ENCODE results near the gene NCOA3.

The NCOA3 gene

DNA sequence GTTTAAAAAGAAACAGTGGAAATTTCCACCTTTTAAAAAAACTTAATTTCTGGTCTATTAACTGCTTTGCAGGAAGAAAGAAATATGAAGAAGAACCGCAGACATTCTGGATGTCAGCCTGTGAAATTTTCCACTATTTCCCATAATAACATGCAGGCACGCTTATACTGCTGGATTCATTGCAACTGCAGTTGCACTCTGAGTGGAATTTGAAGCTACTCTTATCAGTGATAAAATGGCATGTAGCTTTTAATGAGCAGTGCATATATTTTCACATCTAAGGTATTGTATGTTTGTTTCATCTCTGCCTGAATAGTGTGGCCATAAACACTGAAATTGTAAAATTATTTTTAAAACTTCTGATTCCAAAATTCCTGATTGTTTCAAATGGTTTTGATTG lies 28.2 kb downstream of the NCOA3 start:
- no peak for TF ChIP-seq ZNF274 (IDR thresholded peaks at IDR 0.05; ENCODE audit: low read depth, low read length)
- H3K4me3 ChIP-seq (ENCODE audit: low read length): no peak overlapping the region

DNA sequence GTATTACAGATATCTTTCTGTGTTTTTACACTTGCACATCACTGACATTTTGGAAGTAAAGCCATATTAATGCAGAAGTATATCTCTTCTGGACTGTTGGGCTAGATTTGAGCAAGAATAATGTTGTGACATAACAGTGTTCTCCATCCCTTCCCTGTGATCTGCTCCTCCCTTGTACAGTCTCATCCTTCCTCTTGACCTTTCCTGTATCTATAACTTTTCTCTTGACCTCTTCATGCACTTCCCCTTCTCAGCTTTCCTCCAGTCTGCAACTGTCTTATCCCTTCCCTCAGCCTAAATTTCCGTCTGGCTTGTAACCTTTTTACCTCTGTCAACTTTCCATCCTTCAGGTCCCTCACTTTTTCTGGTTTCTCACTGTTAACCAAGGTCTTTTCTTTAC lies 29.8 kb downstream of the NCOA3 start:
- H3K4me3 ChIP-seq (ENCODE audit: low read length): no peak overlapping the region
- no peak for TF ChIP-seq ZNF274 (IDR thresholded peaks at IDR 0.05; ENCODE audit: low read depth, low read length)

DNA sequence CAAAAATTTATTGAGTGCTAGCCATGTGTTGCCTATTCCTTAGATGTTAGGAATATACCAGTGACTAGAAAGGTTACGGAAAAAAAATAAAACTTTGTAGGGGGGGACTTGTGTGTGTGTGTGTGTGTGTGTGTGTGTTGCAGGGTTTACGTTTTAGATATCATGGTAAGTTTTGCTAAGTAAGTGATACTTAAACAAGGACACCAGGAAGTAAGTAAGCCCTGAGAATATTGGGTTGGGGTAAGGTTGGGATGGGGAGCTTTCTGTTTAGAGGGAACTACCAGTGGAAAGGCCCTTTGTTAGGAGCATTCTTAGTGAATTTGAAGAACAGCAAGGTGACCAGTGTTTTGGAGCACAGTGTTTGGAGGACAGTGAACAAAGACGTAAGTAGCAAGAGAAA lies 30.3 kb downstream of the NCOA3 start:
- no peak overlapping the region for H3K4me3 ChIP-seq (ENCODE audit: low read length)
- no peak for TF ChIP-seq ZNF274 (IDR thresholded peaks at IDR 0.05; ENCODE audit: low read depth, low read length)

DNA sequence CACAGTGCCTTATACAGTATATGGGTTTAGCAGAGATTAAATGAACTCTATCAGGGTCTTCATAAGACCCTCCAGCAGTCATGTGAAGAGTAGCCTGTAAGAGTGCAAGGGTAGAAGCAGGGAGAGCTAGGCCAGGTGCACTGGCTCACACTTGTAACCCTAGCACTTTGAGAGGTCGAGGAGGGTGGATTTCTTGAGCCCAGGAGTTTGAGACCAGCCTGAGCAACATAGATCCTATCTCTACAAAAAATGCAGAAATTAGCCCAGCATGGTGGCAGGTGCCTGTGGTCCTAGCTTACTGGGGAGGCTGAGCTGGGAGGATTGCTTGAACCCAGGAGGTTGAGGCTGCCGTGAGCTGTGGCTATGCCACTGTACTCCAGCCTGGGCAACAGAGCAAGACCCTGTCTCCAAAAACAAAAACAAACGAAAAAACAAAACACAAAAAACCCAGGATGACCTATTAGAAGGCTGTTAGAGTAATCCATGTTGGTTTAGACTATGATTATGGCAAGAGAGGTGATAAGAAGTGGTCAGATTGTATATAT lies 31.9 kb downstream of the NCOA3 start:
- TF ChIP-seq ZNF274 (IDR thresholded peaks at IDR 0.05; ENCODE audit: low read depth, low read length): no peak
- H3K4me3 ChIP-seq (ENCODE audit: low read length): no peak overlapping the region

DNA sequence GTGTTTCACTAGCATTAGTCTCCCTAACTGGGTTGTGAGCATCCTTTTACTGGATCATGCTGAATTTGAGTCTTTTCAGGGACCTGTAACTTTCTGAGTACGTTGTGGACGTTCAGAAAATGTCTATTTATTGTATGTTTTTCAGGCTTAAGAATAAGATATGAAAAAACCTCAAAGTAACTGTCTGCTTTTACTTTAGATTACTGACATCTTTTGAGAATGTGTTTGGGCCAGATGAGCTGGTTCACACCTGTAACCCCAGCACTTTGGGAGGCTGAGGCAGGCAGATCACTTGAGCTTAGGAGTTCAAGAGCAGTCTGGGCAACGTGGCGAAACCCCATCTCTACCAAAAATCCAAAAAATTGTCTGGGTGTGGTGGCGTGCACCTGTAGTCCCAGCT lies 32.7 kb downstream of the NCOA3 start:
- TF ChIP-seq ZNF274 (IDR thresholded peaks at IDR 0.05; ENCODE audit: low read depth, low read length): no peak
- H3K4me3 ChIP-seq (ENCODE audit: low read length): no peak overlapping the region

DNA sequence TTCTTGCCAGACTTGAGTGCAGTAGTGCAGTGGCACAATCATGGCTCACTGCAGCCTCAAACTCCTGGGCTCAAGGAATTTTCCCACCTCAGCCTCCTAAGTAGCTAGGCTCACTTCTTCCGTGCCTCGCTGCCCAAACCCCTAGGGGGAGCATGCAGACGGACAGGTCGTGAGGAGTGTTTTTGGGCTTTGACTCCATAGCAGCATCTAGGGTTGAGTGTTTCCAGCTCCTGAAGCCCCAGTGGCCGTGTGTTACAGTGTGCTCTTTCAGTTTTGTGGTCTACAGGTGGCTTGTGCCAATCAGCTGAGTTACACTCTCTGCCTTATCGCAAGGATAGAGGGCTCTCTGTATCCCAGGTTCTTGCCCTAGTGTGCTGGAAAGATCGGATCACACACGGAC lies 33.4 kb downstream of the NCOA3 start:
- no peak overlapping the region for H3K4me3 ChIP-seq (ENCODE audit: low read length)
- no peak for TF ChIP-seq ZNF274 (IDR thresholded peaks at IDR 0.05; ENCODE audit: low read depth, low read length)

DNA sequence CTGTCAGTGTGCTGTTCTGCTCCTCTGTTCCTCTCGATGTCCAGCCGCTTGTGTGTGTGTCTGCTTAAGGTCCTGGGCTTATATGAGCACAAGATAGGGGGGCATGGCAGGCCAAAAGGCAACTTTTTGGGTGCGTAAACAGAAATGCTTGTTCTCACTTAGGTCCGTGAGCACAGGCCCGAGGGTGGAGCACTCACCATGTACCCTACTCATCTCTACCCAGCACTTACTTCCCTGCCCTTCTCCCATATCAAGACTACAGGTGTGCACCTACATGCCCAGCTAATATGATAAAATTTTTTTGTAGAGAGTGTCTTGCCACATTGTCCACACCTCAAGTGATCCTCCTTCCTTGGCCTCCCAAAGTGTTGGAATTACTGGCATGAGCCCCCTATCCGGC lies 34.3 kb downstream of the NCOA3 start:
- no peak overlapping the region for H3K4me3 ChIP-seq (ENCODE audit: low read length)
- no peak for TF ChIP-seq ZNF274 (IDR thresholded peaks at IDR 0.05; ENCODE audit: low read depth, low read length)

DNA sequence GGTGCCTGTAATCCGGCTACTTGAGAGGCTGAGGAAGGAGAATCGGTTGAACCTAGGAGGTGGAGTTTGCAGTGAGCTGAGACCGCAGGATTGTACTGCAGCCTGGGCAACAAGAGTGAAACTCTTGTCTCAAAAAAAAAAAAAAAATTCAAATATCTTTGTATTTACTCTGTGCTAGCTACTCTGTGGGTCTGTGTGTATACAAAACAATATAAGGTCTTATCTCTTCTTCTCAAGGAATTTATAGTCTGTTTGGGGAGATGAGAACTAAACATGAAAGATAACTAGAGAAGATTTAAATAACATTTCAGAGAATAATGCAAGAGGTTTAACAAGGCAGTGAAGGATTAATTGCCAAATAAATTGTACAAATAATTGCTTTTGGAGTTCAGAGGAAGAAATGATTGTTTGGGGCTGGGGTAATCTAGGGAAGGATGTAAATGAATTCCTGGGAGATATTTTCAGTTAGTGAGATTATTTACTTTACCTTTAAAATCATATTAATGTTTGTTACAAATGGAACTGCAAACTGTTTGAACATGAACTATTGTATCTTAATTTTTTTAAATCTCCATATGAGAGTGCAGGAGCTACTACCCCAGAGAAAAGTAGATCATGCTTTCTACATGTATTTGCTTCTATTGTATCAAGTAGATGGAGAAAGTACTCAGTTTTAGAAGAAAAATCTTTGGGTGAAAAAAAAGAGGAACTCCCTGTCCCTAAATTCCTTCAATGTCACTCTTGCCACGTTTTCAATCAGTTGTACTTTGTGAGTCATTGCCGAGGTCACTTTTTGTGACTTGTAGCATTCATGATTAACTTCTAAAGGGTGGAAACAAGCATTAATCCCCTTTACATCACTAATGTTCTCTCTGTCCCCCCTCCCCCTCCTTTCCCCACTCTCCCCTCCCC lies 39.0 kb downstream of the NCOA3 start:
- TF ChIP-seq ZNF274 (IDR thresholded peaks at IDR 0.05; ENCODE audit: low read depth, low read length): no peak
- no peak overlapping the region for H3K4me3 ChIP-seq (ENCODE audit: low read length)

DNA sequence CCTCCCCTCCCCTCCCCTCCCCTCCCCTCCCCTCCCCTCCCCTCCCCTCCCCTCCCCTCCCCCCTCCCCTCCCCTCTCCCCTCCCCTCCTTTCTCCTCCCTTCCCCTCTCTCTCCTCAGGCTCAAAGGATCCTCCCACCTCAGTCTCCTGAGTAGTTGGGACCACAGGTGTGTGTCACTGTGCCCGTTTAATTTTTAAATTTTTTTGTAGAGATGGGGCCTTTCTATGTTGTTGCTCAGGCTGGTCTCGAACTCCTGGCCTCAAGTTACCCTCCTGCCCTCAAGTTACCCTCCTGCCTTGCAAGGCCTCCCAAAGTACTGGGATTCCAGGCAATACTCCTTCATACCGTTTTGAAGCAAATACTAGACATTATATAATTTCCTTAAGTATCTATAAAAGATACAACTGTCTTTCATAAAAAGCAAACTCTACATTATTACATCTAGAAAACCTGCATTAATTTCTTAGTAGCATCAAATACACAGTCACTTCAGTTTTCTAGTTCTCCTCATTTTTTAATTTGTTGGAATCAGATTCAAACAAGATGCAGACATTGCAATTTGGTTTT lies 39.8 kb downstream of the NCOA3 start:
- no peak overlapping the region for H3K4me3 ChIP-seq (ENCODE audit: low read length)
- no peak for TF ChIP-seq ZNF274 (IDR thresholded peaks at IDR 0.05; ENCODE audit: low read depth, low read length)

DNA sequence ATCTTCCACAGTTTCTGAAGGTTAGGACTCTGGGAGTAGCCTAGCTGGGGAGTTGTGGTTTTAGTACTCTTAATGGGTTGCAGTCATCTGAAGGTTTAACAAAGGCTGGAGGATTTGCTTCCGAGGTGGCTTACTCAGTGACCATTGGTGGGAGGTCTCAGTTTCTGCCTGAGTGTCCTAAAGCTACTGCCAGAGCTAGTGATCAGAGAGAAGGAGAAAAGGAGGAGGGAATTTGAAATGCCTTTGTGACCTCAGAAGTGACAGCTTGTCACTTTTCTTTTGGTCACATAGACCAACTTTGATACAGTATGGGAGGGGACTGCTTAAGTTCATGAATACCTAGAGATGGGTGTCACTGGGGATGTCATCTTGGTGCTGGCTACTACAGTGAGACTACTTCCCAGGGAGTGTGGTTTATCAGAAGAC lies 41.3 kb downstream of the NCOA3 start:
- no peak for TF ChIP-seq ZNF274 (IDR thresholded peaks at IDR 0.05; ENCODE audit: low read depth, low read length)
- no peak overlapping the region for H3K4me3 ChIP-seq (ENCODE audit: low read length)

DNA sequence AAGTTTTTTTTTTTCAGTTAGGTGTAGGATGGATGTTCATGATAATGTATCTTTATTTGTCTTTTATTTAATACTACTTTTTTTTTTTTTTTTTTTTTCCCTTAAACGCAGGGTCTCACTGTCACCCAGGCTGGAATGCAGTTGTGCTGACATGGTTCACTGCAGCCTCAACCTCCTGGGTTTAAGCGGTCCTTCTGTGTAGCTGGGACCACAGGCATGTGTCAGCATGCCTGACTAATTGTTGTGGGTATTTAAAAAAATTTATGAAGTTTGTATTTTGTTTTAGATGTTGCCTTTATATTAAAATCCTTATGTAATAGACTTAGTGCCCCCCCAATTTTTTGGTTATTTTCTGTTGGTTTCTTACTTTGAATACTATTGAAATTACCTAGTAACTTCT lies 42.6 kb downstream of the NCOA3 start:
- H3K4me3 ChIP-seq (ENCODE audit: low read length): no peak overlapping the region
- no peak for TF ChIP-seq ZNF274 (IDR thresholded peaks at IDR 0.05; ENCODE audit: low read depth, low read length)

DNA sequence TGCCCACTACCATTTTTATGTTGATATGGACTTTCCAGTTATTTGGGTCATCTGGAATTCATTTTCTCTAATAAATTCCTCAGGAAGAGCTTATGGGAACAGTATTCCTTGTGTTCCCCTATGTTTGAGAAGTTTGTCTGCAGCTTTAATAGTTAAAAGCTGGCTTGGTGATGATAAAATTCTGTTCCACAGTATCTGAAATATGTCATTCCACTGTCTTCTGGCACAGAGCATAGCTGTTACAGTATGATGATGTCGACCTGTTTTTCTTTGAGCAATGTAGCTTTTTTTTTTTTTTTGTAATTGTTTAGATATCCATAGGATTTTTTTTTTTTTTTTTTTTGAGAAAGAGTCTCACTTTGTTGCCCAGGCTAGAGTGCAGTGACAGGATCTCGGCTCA lies 43.2 kb downstream of the NCOA3 start:
- no peak for TF ChIP-seq ZNF274 (IDR thresholded peaks at IDR 0.05; ENCODE audit: low read depth, low read length)
- H3K4me3 ChIP-seq (ENCODE audit: low read length): no peak overlapping the region

DNA sequence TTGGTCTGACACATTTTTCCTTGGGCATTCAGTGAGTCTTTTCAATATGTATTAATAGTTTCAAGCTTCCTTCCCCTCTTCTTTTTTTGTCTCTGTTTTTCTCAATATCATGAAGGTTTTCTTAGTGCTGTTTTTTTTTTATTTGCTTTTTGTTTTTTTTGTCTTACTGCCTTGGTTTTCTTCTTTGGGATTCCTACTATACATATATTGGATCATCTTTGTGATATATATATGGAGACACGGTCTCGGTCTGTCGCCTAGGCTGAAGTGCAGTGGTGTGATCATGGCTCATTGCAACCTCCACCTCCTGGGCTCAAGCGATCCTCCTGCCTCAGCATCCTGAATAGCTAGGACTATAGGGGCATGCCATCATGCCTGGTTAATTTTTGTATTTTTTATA lies 43.8 kb downstream of the NCOA3 start:
- H3K4me3 ChIP-seq (ENCODE audit: low read length): no peak overlapping the region
- no peak for TF ChIP-seq ZNF274 (IDR thresholded peaks at IDR 0.05; ENCODE audit: low read depth, low read length)

DNA sequence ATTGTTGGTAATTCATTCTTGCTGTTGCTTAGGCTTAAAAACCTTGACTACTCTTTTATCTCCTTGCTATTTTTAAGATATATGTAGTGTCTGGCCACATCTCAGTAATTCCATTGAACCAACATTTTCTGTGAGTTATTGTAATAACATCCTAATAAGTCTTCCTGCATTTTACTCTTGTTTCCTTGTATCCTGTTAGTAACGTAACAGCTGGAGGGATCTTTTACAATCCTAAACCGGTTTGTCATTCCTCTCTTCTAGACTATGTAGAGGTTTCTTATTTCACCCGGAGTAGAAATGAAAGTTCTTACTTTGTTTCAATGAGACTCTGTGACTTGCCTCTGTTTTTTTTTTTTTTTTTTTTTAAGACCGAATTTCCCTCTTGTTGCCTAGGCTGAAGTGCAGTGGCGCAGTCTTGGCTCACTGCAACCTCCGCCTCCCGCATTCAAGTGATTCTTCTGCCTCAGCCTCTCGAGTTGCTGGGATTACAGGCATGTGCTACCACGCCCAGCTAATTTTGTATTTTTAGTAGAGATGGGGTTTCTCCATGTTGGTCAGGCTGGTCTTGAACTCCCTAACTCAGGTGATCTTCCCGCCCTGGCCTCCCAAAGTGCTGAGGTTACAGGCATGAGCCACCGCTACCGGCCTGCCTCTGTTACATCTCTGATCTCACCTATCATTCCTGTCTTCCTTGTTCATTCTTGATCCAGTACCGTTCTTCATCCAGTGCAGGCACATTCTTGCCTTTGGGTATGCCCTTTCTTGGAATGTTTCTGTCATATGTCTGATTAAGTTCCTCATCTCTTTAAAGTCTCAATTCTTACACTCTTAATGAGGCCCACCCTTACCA lies 44.7 kb downstream of the NCOA3 start:
- H3K4me3 ChIP-seq (ENCODE audit: low read length): no peak overlapping the region
- TF ChIP-seq ZNF274 (IDR thresholded peaks at IDR 0.05; ENCODE audit: low read depth, low read length): no peak

All from GM08714 (cell line).